SH-SY5Y (cell line): ENCODE data around the gene CYB561D2.

Experiments used
- GATA2 ChIP-seq: IDR thresholded peaks from 2 replicates; pipeline ENCODE4 v1.6.1; 2011; ENCODE audit warnings: mild to moderate bottlenecking, low read depth, low read length
- GATA3 ChIP-seq: IDR thresholded peaks from 2 replicates; pipeline ENCODE4 v1.6.1; 2011; ENCODE audit warnings: low read depth, mild to moderate bottlenecking, low read length, moderate library complexity

The CYB561D2 gene

GRCh38 chr3:50320853-50321335 is 29.8 kb upstream of the CYB561D2 start:
- TF ChIP-seq GATA3 (no peak), GATA2 (no peak)

GRCh38 chr3:50321336-50322114 is 29.1 kb upstream of the CYB561D2 start:
- TF ChIP-seq GATA2 (peak; percentile 18; the same call in 1 of the 2 replicates), GATA3 (no peak)

DNA sequence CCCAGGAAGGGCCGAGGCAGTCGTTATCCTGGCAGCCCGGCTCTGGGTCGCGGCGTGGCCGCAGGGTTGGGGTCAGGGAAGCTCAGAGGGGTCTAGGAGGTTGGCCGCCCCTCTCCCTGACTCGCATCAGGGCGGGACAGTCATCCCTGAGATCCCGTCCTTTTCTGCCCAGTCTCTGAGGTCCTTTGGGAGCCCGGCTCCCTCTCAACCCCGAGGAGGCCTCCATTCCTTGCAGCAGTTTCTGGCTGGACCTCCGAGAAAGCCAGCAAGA is 28.6 kb upstream of the CYB561D2 start:
- TF ChIP-seq GATA3 (no peak), GATA2 (no peak)

- TF ChIP-seq GATA2 (no peak), GATA3 (no peak)
Observed at GRCh38 chr3:50322386-50323091, 28.1 kb upstream of the CYB561D2 start, which contains the start of gene HYAL2. Gene HYAL2, minus strand, starts transcription at chr3:50322745. Its CDS starts 2,256 bp downstream, at chr3:50320489.

DNA sequence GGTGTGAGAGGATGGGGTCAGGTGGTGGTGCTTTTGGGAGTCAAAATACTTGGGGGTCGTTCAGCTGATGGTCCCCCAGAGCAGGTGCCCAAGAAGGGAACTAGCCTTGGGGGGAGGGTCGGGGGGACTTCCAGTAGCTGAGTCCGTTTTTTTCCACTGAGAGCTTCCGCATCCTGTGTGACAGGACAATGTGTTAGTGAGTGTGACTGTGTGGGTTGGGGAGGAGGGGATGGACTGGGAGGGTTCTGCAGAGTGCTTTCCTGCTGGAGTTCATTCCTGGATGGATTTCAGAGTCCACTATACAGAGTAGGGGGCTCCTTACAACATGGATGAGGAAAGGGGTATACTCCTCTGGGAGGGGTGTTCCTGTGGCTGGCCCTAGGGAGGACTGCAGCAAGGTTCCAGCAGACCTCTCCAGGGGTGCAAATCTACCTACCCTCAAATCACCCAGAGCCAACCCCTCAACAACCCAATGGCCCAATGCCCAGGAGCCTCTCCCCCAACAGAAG is 27.5 kb upstream of the CYB561D2 start:
- TF ChIP-seq GATA3 (no peak), GATA2 (no peak)

DNA sequence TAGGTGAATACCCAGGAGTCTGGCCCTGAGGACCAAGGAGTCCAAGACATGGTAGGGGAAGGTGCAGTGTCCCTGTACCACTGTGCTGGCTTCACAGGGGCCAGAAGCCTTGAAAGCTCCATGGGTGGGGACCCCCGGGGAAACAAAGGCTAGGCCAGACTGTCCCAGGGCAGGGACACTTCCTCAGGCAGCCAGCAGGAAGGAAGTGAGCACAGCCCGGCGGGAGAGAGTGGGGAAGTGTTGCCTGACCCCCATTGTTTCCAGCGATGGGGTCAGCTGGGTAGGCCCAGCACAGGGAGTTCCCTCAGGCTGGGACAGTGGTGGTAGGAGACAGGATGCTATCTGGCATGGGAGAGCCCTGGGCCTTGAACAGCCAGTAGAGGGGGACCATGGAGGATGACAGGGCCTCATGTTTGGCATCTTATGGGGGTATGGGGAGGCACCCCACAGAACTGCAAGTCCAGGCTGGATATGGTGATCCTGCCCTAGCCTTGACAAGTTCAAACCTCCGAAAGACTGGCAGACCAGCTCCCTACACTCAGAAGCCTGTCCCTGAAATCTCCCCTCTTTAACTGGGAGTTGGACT is 27.0 kb upstream of the CYB561D2 start:
- TF ChIP-seq GATA2 (no peak), GATA3 (no peak)

DNA sequence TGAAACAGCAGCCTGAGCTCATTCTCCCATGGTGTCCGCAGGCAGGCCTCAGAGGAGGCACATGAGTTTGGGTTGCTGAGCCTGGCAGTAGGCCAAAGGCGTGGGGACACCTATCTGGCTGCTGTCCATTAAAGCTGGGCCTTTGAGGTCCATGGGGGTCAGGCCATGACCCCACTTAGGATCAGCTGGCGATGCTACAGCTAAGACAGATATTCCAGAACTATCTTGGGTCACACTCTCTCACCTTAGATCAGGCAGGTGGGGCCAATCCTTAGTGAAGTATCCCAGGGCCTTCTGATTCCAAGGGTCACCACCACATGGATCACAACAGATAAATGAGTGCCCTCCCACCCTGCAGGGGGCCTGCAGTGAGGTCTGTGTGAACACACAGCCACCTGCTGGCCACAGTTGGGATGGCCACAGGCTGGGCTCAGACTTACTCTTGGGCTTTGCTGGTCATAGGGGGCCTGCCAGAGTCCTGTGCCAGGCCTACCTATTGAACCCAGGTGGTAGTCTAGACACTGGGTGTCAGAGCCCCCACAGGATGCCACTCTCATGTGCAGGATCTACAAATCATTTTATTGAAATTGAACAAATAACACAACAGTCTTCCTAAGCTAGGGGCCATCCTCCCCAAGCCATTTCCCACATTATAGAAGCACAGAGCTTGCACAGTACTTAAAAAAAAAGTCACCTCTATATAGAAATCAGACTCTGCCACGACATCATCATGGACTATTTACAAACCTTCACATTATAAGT is 26.1 kb upstream of the CYB561D2 start:
- no peak for TF ChIP-seq GATA2
- TF ChIP-seq GATA3, result no peak

DNA sequence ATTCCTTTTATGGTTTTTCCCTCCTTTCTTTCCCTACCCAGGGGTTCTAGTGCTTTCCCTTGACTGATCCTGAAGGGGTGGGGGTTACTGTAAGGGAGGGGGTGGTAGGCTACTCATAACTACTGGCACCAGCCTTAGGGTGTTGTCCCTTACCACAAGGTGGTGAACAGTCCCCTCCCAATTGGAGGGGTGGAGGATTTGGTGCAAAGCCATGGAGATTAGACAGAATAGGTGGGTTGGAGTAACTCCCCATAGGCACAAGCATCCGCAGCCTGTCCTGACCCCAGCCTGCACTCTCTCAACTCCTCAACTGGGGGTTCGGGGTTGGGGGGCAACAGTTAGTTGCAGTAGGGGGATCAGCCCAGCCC is 25.6 kb upstream of the CYB561D2 start:
- TF ChIP-seq GATA3, result no peak
- TF ChIP-seq GATA2, result no peak

DNA sequence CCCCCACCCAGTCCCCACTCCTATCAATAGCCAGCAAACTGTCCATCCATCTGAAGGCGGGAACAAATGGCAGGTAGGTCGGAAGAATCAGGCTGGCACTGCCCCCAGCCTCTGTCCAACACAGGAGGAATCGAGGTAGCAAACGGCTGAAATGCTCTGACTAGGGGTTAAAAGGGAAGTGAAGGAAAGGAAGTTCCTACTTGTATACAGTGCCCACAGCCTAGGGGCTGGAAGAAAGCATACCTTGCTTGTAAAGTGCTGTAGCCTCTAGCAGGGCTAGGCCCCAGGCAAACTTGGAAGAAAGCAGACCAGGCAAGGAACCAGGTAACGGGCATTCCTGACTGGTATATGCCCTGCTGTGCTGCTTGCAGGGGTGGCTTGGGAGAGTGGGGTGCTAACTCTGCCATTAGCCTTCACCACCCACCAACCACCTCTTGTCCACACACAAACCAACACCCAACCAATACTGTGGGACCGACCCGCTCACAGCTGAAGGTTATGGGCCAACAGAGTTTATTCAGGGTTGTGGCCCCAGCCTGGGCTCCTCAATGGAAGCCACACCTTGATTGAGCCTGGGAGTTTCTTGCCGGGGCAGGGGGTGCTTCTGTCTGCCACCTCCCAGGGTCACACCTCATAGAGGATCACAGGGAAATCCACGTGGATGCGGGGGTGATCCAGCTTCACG is 25.0 kb upstream of the CYB561D2 start:
- TF ChIP-seq GATA2 (no peak), GATA3 (no peak)

DNA sequence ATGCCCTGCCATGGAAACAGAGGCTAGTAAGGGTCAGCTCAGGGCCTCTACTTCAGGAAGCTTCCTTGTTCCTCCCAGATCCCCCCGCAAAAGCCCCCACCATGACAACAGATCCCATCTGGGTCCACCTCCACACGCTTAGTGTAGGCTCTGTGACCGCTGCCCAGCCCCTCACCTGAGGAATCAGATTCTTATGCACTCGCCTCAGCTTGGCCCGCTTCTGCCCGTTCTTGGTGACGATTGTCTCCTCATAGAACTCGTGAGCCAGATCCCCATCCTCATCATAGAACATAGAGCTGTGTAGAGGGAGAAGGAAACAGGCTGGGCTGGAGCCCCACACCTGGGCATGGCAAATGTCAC is 24.5 kb upstream of the CYB561D2 start:
- TF ChIP-seq GATA2 (no peak), GATA3 (no peak)

GRCh38 chr3:50327129-50327528 is 23.5 kb upstream of the CYB561D2 start:
- TF ChIP-seq GATA2 (no peak), GATA3 (no peak)

GRCh38 chr3:50327943-50328691 is 22.5 kb upstream of the CYB561D2 start, which contains the start of gene TUSC2:
Gene TUSC2, minus strand, starts transcription at chr3:50328223. Its CDS starts 124 bp downstream, at chr3:50328099.
- TF ChIP-seq GATA2 (no peak), GATA3 (no peak)

DNA sequence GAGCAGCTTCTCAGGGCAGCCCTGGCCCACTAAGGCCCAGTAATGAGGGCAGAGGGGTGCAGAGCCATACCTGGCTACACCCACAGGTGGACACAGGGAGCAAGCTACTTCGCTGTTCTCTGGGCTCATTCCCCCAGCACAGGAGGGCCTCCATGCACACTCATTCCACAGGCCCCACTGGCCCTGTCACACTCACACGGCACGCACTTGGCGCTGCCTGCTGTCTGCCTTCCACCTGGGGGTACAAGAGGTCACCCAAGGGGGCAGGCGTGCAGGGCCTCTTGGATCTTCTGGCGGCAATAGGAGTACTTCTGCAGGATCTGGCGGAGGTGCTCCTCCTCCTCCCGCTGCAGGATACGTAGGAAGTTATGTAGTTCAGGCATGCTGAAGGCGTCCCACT is 20.3 kb upstream of the CYB561D2 start:
- TF ChIP-seq GATA2 (no peak), GATA3 (no peak)
